Left lung (tissue), 10 donors: ENCODE data around the gene UIMC1. TPM values are rescaled to one million over a fixed set of nuclear protein-coding genes. Genes with fewer than 3 reads are reported as not detected.

Source experiments
- ATAC-seq: fragments of 200-7000 bp; cut with Tn5 transposase; one replicate; pipeline ENCODE4 v1.9.1; 2020; ENCODE audit warnings: moderate library complexity
- DNase-seq, 4 donors: peaks; one replicate each; pipeline ENCODE4 v3.0.0-alpha.2; 2013 to 2020
- H3K27ac ChIP-seq, 2 donors: fragments of 200-600 bp; sonication (generic) in 1 of 2; one replicate each; pipeline versions ENCODE4 v1.5.0 to v1.8.0; 2020 to 2021
- H3K27me3 ChIP-seq, 2 donors: fragments of 200-600 bp; sonication (generic) in 1 of 2; one replicate each; pipeline versions ENCODE4 v1.5.0 to v1.8.0; 2020 to 2021
- H3K36me3 ChIP-seq, 2 donors: fragments of 200-600 bp; sonication (generic) in 1 of 2; one replicate each; pipeline versions ENCODE4 v1.5.0 to v1.8.0; 2020 to 2021
- H3K4me1 ChIP-seq, 2 donors: fragments of 200-600 bp; one replicate each; pipeline ENCODE4 v1.8.0; 2021
- H3K4me3 ChIP-seq, 2 donors: fragments of 200-600 bp; sonication (generic) in 1 of 2; one replicate each; pipeline versions ENCODE4 v1.5.0 to v1.8.0; 2020 to 2021; ENCODE audit warnings: mild to moderate bottlenecking in 1 of 2
- H3K9me3 ChIP-seq, 2 donors: fragments of 200-600 bp; sonication (generic) in 1 of 2; one replicate each; pipeline versions ENCODE4 v1.5.0 to v1.8.0; 2020 to 2021
- CTCF ChIP-seq, 2 donors: fragments of 200-600 bp; sonication (generic) in 1 of 2; IDR thresholded peaks; one replicate each; pipeline versions ENCODE4 v1.5.0 to v1.8.0; 2021; ENCODE audit warnings: antibody characterized with exemption in 2 of 2
- intact Hi-C, 2 donors: fragments of 100-400 bp; cut with DNase I; formaldehyde crosslinking; loops; one replicate each; pipeline versions ENCODE4 v1.11.2 to v1.14.2; 2022
- polyA plus RNA-seq, 6 donors: library from polyadenylated mRNA; unstranded; fragments of 120-200 nt; gene quantifications; one replicate each; pipeline ENCODE4 v1.2.1, GENCODE V29; 2013; ENCODE audit not compliant: insufficient read length in 6 of 6
- total RNA-seq, 2 donors: library from RNA; stranded (reverse); fragmentation: NEBNext Ultra II Directional; extraction: Animal tissue kit (Norgen Biotek cat#: 25700); gene quantifications; one replicate each; pipeline ENCODE4 v1.2.1, GENCODE V29; 2021
- donor health status: DM: no; HTN: yes; CAD: no.
- donor health status: DM: no; HTN: no; CAD: no.

UIMC1 gene
- total and polyA plus RNA-seq, 8 donors, result 22.4 to 53.7 (median 44.2) TPM

DNA sequence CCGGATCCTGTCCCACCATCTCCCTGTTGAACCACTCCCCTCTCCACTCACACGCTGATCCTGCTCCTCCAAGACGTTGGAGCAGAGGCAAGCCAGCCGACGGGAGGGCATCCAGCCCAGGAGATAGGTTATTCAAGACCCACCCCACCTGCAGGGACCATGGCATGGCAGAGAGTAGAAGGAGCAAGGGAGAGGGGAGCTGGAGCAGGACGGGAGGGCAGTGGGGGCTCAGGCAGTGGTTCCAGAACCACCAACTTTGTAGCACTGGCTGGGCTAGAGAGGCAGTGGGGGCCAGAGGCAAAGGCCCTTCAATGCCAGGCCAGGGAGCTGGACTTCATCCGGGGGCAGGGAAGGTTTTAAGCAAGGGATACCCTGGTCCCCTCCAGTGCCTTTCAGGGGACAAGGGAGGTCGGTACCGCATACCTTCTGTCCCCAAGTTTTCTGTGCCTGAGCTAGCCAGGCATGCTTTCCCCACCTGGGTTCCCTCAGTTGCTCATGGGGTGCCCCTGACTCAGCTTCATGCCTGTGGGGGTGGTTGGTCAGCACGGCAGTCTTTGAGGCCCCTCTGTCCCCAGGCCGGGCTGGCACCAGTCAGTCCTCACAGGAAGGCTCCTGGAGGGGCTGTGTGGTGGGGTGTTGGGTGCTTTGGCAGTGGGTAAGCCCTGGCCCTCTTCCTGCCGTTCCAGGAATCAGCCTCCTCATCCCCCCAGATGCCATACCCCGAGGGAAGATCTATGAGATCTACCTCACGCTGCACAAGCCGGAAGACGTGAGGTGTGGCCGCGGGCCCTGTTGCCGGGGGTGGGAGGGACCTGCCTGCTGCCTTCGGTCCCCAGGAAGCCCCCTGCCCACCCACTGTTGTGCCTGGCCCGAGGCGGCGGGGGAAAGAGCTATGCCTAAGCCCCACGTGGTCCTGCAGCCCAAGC lies 129.8 kb downstream of the UIMC1 start:
- Histone ChIP-seq H3K4me3 (no peak overlapping the region), H3K4me1 (no peaks in the 10 kb centered on the region), H3K36me3 (peaks cover 0 to 27% of the 10 kb centered on the region in 2 donors), H3K9me3 (no peaks in the 10 kb centered on the region), H3K27ac (no peak overlapping the region), H3K27me3 (peaks cover 5 to 70% of the 10 kb centered on the region in 2 donors)
- no peak for TF ChIP-seq CTCF (IDR thresholded peaks at IDR 0.05)
- ATAC-seq, result no peak
- intact Hi-C loops, result no loop called here
- DNase-seq, result peak in 1 of 4 donors; percentile 74

GRCh38 chr5:176875783-176876505 lies 130.6 kb downstream of the UIMC1 start:
- H3K27ac ChIP-seq, result no peak overlapping the region
- no peaks in the 10 kb centered on the region for H3K4me1 ChIP-seq
- ATAC-seq, result peak; percentile 11
- no peak for TF ChIP-seq CTCF (IDR thresholded peaks at IDR 0.05)
- H3K27me3 ChIP-seq, result peaks cover 5 to 70% of the 10 kb centered on the region in 2 donors
- H3K36me3 ChIP-seq, result peaks cover 0 to 19% of the 10 kb centered on the region in 2 donors
- H3K9me3 ChIP-seq, result no peaks in the 10 kb centered on the region
- peak in 1 of 4 donors; percentile 75 for DNase-seq
- intact Hi-C loops, result no loop called here
- no peak overlapping the region for H3K4me3 ChIP-seq

DNA sequence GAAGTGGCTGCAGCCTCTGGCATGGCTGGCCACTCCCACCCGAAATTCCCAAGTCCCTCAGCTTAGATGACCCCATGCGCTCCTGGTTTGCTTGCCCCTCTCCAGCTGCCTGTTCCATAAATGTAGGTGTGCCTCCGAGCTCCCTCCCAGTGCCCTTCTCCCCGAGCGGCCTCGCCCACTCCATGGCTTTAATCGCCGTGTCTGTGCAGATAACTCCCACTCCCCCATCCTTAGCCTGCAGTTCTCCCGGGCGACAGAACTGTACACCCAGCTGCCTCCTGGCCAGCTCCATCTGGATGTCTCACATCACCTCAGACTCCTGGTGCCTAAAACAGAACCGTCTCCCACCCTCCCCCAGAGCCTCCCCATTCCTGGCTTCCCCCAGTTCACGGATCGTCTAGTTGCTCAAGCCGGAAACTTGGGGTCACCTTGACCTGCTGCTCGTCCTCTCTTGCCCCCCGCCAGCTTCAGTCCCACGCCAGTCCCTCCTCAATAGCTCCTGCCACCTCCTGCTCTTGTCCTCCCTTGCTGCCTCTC lies 131.5 kb downstream of the UIMC1 start:
- peaks cover 5 to 72% of the 10 kb centered on the region in 2 donors for H3K27me3 ChIP-seq
- intact Hi-C loops, result no loop called here
- peaks cover 0 to 10% of the 10 kb centered on the region in 2 donors for H3K36me3 ChIP-seq
- H3K27ac ChIP-seq, result no peak overlapping the region
- no peaks in the 10 kb centered on the region for H3K4me1 ChIP-seq
- ATAC-seq, result no peak
- peak in 1 of 4 donors; percentile 14 for DNase-seq
- no peak for TF ChIP-seq CTCF (IDR thresholded peaks at IDR 0.05)
- H3K9me3 ChIP-seq, result no peaks in the 10 kb centered on the region
- H3K4me3 ChIP-seq, result no peak overlapping the region

DNA sequence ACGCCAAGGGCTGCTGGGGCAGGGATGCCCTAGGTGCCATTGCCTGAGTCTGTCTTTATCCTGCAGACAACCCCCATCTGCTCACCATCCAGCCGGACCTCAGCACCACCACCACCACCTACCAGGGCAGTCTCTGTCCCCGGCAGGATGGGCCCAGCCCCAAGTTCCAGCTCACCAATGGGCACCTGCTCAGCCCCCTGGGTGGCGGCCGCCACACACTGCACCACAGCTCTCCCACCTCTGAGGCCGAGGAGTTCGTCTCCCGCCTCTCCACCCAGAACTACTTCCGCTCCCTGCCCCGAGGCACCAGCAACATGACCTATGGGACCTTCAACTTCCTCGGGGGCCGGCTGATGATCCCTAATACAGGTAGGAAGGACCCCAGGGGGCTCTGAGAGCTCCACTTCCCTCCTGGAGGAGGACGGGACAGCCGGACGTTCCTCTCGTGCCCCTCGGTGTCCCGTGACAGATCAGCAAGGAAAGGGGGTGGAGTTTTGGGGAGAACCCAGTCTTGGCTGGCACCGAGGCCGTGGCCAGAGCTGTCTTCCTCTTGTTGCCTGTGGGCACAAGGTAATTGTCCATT lies 132.3 kb downstream of the UIMC1 start:
- peaks cover 0 to 2% of the 10 kb centered on the region in 2 donors for H3K36me3 ChIP-seq
- H3K9me3 ChIP-seq, result no peaks in the 10 kb centered on the region
- no peak for TF ChIP-seq CTCF (IDR thresholded peaks at IDR 0.05)
- H3K27ac ChIP-seq, result no peak overlapping the region
- H3K27me3 ChIP-seq, result peaks cover 5 to 72% of the 10 kb centered on the region in 2 donors
- H3K4me1 ChIP-seq, result no peaks in the 10 kb centered on the region
- intact Hi-C loops, result no loop called here
- no peak overlapping the region for H3K4me3 ChIP-seq
- no peak for ATAC-seq
- peak in 1 of 4 donors; percentile 72 for DNase-seq
